HG02938 (cell line): ENCODE measurements around the gene CTCF.

Source experiments
- ATAC-seq: cut with Tn5 transposase; IDR thresholded peaks from one replicate; pipeline ENCODE4 v1.9.1; 2021; ENCODE audit warnings: mild to moderate bottlenecking, moderate library complexity; ENCODE audit not compliant: unreplicated experiment

CTCF gene

DNA sequence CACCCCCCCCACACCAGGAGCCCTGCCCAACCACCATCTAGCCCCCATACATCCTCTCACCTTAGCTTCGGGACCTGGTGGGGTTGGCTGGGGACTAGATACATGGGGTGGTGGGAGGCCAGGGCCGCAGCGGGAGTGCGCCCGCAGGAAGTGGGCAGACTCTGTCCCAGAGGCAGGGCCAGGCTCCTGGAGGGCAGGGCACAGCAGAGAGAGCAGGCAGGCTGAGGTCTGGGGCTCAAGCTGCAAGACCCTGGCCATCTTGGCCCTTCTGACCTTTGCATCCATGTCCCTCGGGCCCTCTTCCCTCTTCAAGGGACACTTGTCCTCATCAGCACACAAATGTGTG, 101.5 kb downstream of the CTCF start:
- ATAC-seq = no peak

DNA sequence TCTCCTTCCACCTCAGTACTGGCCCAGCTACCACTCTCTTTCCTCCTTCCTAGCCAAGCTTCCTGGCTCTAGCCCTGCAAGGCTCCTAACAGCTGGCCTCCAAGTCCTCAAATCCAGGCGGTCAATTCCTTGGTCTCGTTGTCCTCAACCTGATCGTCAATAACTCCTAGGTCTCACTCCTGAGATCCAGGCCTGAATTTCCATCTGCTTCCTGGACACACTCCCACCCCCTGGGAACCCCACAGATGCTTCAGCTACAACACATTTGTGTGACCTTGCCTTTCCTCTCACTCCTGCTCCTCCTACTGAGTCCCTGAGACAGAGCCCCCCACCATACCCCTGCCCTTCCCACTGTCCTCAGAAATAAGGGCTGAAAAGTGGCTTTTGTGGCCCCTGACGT, 101.9 kb downstream of the CTCF start:
- no peak for ATAC-seq

DNA sequence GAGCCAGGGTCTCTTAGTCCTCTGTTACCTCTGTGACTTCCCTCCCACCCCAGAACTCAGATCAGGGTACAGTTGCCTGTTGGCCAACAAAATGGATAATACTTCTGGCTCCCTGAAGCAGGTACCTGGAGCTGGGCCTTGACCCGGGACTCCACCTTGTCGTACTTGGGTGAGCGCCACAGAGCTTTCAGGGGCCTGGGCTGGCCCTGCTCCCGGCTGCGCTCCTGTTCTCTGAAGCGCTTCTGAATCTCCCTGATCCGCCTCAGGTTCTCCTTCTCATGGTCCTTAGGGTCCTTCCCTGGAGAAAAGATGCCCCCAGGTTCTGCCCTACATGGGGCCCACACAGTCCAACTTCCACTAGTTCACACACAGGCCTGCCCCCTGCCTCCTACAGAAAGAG, 102.5 kb downstream of the CTCF start:
- ATAC-seq = no peak

DNA sequence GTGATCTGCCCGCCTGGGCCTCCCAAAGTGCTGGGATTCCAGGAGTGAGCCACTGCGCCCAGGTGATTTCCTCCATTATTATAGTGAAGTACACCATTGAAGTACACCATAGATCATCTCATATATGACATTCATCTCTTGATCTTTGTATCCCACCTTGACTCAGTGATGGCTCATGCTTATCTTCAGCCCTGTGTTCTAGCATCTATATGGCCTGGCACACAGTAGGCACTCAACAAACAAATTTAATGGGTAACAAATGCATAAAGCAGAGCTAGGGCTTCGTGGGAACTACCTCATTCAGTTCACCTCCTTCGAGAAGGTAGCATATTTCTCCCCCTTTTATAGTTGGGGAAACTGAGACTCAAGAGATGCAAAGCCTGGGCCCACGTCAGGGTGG, 103.3 kb downstream of the CTCF start:
- no peak for ATAC-seq

DNA sequence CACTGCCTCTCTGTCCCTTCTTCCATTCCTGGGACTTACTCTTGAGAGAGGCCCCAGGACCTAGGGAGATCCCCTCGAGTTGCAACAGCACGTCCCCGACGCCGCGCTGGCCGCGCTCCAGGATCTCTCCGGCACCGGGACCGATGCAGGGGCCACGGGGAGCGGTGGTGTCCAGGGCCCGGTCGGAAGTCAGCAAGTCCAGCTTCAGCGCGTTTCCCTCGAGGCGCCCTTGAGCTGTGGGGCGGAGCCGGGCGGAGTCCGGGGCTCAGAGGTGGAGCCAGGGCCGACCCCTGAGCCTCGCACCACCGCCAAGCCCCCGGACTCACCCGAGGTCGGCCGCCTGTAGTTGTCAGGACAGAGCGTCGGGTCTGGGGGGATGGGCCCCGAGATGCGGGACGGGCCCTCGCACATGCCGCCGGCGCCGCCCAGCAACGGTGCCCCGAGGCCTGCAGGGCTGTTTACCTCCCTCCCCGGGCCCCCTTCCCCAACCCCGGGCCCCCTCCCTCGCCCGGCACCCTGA, 103.8 kb downstream of the CTCF start:
- ATAC-seq = no peak

DNA sequence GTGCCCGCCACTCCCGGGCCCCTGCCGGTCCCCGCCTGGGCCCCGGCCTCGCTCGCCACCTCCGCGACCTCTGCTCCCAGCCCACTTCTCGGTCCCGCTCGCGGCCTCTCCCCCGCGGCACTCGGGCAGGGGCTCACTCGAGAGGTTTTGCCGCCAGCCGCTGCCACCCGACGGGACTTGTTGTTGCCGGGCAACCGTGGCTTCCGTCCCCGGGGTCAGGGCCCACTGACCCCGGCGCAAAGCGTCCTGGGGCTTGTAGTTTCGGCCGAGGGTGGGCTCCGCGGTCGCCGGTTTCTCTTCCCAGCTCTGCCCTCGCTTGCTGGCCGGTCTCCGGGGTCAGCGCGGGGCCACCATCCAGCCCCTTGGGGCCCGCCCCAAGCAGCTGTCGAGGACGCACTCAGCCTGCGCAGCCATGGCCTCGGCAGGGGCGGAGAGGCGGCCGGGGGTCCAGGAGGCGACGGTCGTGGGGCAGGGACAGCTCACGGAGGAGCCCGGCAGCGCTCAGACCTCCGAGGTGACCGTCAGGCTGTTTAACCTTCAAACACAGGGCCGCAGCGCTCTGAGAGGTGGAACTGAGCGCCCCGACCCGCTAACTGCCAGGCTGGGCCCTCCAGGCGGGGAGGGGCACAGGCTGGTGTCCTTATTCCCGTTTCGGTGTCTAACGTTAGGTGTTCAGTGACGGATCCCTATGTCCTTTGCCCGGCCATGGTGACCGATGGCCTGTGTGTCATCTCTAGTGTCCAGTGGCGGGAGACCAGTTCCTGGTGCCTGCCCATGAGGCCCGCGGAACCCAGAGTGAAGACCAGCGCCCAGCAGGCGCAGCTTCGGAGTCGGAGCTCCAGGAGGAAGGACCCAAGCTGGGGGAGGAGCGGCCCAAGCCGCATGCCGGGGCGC, 104.5 kb downstream of the CTCF start, which contains the start of the genes C16orf86 and ENKD1:
Gene C16orf86, plus strand, starts transcription at position 256 of the 894 bp plus-strand sequence. Its CDS starts 157 bp downstream, at position 413.
Gene ENKD1, minus strand, starts transcription at position 192 of the 894 bp plus-strand sequence. CDS start 308 bp downstream, outside the sequence.
- peak; percentile 49 for ATAC-seq

DNA sequence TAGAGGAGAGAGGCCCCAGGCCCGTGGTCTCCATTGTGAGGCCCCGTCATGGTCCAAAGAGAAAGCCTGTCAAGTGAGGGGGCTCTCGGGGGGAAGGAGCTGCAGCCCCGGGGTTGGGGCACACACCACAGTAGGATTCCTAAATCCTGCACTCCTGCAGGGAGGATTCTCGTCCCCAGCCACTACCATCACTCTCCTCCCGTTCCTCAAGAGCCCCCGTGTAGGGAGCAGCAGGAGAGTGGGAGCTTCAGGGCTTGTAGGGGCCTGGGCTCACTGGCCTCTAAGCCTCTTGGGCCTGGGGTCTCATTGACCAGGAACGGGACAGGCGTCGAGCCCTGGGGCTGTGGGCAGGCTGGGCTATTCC, 105.1 kb downstream of the CTCF start:
- ATAC-seq = no peak

DNA sequence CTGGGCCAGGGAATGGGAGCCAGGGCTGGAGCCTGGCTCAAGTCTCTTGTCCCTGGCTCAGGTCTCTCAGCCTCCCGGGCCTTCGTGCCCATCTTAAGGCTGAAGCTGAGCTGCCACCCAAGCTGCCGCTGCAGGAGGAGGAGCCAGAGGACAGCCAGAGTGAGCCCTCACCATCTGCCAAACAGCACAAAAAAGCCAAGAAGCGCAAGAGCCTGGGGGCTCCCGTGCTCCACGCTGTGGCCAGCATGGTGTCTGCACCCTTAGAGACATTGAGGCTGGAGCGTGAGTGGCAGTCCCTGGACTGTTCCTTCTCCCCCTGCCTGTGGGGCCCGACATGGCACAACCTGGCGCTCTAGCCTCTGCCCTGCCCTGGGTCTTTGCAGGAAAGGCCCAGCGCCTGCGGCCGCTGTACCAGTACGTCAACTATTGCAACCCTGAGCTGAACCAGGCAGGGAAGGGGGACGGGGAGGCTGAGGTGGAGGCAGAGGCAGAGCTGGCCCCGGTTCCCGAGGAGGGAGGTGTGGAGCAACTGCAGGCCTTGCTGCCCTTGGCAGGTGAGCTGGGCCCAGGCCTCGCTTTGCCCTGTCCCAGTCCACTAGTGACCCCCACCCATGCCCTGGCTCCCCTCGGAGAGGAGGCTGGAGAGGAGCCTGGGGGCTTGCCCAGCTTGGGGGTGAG, 105.6 kb downstream of the CTCF start:
- peak; percentile 66 for ATAC-seq

DNA sequence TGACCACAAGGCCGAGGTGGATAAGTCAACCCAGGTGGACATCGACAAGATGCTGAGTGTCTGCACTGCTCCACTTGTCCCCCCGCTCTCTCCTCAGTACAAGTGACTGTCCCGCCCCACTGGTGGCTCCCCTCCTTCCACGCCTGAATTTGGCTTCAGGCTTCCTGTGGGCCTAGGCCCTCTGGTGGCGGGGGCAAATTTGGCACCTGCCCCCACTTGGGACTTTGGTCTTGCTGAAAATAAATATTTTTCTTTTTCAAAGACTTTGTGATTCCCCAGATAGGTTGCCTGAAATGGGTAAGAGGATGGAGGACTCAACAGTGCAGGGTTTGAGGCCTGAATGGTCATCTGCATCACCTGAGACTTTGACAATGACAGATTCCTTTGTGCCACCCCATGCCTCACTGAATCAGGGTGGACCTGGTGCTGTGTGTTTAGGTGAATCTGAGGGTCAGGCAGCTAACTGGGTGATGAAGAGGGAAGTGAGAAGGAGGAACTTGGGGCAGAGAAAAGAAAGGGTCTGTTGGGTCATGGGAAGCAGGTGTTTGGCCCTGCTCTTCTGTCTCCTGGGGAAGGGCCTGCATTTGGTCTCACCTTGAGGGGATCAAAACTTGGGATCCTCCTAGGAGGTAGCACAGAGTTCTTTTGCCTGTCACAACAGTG, 106.3 kb downstream of the CTCF start:
- ATAC-seq = no peak

DNA sequence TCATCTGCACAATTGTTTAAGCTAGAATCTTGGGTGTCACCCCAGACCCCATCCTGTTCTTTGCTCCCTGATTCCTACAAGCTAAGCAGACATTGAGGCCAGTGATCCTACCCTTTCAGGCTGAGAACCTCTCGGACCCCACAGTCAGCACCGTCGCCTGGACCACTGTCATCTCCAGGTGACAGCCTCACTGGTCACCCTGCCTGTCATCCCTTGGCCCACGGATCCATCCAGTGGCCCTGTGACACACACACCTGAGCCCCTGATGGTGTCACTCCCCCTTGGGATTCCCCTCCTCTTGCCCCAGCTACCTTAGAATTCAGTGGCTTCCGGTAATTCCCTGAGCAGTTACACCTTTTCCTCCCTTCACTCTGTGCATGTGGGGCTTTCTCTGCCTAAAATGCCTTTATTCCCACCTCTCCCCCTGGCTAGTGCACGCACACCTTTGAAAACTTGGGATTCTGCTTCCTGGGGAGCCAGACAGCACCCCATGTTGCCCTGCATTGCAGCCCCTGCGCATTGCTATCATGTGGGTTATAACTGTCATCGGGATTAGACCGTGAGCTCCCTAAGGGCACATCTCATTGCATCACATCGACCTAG, 107.3 kb downstream of the CTCF start:
- ATAC-seq = no peak

DNA sequence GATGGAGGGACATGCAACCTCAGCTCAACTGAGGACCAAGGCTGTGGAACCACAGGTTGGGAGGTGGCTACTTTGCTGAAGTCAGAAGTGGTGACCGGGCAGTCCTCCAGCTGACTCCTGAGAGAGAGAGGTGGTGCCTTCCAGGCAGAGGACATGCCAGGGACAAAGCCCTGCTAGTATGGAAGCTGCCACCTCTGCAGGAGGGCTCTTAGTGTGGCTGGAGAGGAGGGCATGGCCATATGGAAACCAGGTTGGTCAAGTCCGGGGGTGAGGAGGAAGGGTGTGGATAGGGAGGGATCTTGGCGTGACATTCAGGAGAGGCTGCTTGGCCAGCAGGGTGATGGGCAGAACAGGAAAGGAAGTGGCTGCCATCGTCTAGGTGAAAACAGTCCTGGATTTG, 110.0 kb downstream of the CTCF start:
- no peak for ATAC-seq

DNA sequence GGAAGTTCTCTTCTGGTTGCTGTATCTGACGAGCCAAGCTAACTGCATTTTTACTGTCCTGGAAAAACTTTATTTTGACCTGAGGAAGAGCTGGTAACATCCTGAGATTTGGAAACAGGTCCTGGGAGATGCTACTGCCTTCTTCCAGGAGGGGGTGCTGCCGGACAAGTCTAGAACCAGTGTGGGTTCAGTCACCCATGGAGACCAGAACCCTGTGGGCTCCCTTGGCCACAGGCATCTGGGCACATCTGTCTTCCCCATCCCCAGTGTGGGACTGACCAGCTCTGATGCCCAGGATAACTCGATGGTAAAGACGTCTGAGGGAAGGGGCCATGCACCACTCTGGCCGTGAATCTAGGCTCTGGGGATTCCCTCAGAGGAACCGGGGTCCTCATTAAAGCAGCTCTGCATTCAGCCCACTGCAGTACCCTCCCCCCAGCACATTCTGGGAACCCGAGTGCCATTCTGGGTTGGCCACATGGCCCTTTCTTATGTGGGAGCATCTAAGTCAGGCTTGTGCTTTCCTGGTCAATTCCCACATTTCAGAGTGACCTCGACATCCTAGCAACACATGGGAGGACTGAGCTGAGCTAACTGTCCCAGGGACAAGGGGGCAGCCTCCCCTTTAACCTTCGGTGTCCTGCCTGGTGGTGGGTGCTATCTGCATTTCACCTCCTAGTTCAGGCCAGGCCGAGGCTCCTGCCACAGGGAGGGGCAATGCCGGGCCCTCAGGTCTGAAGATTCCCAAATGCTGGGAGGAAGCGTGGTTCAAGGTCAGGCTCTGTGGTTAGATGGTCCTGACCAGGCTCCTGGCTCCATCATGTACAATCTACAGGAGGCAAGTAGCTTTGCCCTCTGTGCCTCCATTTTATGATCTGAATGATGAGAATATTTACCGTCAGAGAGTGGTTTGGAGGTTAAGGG, 110.7 kb downstream of the CTCF start:
- ATAC-seq = no peak

DNA sequence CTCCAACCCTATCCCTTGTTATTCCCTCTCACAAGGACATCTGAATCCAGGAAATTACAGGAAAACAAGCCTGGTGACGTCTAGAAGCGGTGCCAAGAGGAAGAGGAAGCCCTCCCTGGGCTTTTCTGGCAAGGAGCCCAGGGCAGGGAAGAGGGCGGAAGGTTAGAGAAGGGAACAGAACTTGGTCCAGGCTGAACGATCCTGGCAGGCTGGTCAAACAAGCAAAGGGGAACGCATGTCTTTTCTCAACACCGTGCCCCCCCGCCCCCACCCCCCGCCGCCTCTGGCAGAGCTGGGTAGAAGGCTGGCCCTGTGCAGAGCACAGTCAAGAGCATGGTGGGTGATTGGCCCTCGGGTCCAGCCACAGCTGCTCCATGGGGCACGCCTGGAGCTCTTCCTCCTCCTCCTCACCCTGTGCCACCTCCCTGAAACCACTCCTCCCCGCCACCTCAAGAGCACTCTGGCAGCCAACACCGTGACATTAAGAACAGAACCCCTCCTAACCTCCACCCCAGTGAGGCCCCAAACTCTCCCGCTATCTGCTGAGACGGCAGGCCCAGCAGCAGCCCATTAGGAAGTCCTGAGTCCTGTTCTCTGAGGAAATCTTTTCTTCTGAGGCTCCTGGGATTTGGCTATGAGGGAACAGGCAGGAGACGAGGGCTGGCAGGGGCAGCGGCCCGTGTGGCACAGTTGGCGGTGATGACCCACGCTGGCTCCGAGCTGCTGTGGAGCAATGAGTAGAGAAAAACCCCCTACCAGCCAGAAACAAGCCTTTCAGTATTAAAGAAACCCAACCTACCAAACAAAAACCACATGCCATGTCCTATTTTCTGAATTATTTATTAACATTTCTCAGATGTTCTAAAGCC, 111.6 kb downstream of the CTCF start:
- no peak for ATAC-seq

DNA sequence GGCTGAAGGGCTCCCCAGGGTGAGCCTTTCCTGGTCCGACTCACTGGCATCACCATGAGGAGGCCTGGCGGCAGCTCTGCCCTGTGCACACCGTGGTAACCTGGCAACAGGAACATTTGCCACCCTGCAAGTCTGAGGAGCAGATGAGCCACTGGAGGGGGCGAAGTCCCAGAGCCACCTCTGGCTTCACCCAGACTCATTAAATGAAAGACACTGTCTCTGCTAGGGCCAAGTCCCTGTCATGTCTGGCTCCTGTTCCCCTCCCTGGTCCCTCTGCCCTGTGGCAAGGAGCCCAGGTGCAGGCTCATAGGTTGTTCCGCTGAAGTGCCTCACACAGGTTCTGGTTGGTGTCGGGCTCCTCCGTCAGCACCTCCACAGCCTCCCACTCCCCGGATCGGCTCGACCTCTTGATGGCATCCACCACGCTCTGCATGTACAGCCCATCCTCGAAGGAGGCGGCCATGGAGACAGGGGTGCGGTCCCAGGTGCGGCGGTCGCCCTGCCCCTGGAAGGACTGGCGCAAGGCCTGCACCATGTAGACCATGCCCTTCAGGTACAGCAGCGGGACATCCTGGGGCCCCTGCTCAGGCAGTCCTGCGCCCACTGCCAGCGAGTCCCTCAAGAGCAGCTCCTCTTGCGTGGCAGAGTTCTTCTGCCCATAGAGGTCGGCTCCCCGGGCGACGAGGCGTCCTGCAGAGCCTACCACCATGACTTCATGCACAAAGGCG, 112.7 kb downstream of the CTCF start:
- ATAC-seq = no peak

DNA sequence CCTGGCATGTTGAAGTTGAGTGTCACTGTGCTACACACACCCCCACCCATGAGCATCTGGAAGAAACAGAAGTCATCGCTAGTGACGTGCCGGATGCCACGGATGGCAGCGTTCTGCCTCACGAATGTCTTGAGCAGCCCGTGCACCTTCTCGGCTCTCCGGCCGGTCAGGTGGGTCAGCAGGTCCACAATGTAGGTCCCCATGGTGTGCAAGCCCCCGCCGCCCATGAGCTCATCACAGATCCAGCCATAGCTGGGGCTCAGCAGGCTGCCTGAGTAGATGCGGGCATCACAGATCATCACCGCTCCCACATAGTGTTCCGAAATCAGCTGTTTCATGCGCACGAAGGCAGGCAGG, 113.2 kb downstream of the CTCF start:
- ATAC-seq = no peak

DNA sequence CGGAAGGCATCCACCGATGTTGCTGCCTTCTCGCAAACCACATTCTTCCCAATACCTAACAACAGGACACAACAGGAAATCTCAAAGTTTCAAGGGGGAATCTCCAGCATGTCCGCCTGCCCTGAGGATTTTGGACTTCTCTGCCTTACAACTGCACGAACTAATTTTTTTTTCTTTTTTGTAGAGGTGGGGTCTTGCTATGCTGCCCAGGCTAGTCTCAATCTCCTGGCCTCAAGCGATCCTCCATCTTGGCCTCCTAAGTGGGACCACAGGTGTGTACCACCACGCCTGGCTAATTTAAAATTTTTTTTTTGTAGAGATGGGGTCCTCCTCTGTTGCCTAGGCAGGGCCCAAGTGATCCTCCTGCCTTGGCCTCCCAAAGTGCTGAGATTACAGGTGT, 113.7 kb downstream of the CTCF start:
- ATAC-seq = no peak

DNA sequence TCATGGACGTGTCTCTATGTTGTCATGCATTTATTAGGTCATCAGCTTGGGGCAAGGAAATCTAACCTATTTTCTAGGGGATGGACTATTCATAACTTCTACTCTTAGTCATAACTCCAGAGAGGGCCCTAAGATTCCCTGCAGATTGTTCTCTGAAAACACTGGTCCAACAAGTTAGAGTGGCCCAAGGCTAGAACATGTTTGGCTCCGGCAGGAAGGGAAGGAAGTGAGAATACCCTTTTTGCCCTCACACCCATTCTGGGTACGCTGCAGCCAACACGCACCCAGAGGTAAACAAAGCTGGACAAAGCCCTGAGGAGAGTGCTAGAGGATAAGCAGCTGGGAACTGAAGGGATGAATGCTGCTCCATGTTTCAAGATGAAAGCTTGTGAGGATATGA, 114.2 kb downstream of the CTCF start:
- ATAC-seq = no peak

DNA sequence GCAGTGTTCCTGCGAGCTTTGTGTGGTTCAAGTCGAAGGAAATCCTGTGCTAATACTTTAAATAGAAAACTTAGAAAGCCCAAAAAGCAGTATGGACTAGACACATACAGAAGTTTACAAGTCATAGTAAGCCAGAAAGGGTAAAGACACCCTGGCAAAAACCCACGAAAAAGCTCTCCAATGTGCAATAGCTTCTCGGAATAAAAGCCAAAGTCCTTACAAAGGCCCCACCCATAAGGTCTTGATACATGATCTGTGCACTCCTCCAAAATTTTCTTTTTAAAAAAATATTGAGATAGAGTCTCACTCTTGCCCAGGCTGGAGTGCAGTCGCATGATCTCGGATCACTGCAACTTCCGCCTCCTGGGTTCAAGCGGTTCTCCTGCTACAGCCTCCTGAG, 114.6 kb downstream of the CTCF start:
- ATAC-seq = no peak

DNA sequence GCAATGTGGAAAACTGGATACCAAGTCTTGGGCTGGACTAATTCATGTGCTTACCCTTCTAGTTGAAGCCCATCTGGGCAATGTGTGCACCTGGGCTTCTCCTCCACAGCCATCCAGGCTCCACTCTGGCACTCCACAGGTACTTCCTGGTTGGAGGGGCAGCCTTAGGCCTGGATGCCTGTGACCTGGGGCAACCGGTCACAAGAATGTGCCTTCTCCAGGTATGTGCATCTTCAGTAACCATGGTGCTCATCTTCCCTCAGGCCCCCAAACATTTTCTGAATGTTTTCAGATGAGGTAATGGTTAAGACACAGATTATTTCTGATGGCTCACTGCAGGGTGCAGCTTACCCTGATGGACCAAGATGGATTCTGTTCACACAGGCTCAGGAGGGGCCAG, 115.4 kb downstream of the CTCF start:
- no peak for ATAC-seq
